Suppressor macrophage treated with lipopolysaccharide for 1 hour (primary cell): ENCODE results near the gene NOX3.
"Not testable (repeated sequence)": the region's sequence is repeated elsewhere in the genome, so short reads cannot be mapped to it uniquely, and the experiment has no call there.

Source experiments
- DNase-seq, 3 donors: peaks; one replicate each; pipeline ENCODE4 v3.0.0-alpha.2; 2020 to 2022

NOX3 gene, protein sequence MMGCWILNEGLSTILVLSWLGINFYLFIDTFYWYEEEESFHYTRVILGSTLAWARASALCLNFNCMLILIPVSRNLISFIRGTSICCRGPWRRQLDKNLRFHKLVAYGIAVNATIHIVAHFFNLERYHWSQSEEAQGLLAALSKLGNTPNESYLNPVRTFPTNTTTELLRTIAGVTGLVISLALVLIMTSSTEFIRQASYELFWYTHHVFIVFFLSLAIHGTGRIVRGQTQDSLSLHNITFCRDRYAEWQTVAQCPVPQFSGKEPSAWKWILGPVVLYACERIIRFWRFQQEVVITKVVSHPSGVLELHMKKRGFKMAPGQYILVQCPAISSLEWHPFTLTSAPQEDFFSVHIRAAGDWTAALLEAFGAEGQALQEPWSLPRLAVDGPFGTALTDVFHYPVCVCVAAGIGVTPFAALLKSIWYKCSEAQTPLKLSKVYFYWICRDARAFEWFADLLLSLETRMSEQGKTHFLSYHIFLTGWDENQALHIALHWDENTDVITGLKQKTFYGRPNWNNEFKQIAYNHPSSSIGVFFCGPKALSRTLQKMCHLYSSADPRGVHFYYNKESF

DNA sequence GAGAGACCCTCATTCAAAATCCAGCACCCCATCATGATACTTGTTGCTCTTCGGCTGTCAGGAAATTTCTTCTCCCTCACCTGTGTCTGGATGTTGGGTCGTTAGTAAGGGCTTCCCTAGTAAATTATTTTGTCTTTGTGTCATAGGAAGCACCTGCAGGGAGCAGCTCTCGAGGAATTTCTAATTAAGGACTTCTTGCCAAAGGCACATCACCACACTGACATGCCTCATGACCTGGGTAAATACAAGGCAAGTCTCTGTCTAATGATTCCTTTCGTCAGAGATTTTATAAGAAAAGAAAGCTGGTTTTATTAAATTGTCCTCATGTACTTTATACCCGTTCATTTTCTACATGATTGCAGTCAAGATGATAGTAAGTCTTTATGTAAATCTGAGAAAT, at the start of gene NOX3:
NOX3 (minus strand) TSS at position 74 of the 400 bp plus-strand sequence; CDS start at position 35, 39 bp downstream.
- no peak for DNase-seq

DNA sequence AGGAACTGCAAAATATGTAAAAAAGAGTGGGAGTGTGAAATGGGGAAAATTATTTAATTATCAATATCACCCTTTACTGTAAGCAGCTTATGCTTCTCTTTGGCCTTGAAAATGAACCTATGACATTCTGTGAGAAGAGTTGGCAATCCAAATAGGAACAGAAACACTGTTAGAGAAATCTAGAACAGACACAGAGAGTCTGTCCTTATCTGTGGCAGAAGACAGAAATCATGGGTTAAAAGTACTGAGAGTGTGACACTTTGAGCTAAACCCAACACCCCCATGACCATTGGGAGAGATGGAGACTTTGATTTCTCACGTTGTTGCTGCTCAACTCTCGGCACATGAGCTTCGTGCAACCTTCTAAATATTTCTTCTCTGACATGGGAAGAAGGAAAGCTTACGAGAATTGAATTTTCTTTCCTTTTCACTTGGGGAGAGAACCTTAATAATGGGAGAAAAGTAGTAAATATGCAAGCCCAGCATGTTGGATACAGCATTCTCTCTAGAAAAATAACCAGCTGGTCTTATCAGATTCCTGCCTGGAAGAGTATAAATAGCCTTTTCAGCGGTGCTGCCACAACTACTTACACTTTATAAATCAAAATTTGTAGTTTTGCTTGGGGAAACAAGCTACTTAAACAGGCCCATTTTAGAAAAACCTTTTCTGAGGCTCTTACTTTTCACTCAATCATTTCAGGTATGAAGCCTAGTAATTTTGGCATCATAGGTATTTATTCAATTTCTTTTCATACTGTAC, 49.4 kb upstream of the NOX3 start:
- DNase-seq = no peak

DNA sequence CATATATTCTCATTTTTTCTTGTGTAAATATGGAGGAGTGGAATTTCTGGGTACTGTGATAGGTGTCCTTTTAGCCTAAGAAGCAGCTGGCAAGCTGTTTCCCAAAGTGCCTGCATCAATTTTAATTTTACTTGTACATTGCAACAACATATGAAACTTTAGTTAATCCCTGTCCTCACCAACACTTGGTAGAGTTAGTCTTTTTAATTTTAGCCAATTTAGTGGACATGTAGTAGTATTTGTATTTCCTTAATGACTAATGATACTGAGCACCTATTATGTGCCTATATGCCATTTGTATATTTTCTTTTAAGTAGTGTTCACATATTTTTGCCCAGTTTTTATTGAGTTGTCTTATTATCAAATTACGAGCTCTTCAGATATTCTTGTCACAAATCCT, 46.8 kb upstream of the NOX3 start:
- no peak for DNase-seq

DNA sequence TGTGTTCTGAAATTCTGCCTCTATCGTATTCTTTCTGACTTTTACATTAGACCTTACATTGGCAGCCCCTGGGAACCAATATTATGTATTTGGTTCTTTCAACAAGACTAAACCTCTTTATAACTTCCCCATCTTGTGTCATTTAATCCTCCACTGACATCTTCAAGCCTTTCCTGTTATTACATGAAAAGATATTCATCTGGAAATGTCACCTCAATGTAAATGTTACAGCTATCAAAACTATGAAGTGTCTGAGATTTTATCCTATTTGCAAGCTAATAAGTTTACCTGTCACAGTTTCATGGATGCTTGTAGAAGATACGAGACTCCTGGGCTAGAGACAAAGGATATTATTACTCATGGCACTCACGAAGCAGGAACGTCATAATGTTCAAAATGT, 43.9 kb upstream of the NOX3 start:
- DNase-seq = no peak

DNA sequence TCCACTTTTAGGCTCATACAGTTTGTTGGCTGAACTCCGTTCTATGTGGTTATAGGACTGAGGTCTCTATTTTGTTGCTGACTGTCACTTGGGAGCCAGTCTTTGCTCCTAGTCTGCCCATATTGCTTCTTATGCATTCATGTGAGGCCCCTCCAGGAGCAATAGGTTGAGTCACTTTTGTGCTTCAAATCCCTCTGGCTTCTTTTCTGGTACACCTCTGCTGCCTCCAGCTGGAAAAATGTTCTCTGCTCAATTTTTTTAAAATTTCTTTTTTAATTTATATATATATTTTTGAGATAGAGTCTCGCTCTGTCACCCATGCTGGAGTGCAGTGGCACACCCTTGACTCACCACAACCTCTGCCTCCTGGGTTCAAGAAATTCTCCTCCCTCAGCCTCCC, 42.7 kb upstream of the NOX3 start:
- DNase-seq = no peak

DNA sequence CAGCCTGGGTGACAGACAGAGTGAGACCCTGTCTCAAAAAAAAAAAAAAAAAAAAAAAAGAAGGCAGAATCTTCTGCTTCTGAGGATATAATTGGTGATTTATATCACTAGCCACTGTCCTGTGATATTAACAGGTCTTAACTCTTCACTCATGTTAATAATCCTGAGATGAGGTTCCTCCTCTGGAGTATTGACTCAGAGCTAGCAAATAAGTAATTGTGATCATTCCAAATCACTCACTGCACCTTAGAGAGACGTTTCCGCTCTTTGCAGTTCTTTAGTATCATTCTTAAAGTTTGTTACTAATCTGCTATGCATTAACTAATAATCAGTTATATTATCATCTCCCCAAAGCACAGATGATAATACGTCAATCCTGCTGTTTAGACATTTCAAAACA, 41.6 kb upstream of the NOX3 start:
- no peak for DNase-seq

DNA sequence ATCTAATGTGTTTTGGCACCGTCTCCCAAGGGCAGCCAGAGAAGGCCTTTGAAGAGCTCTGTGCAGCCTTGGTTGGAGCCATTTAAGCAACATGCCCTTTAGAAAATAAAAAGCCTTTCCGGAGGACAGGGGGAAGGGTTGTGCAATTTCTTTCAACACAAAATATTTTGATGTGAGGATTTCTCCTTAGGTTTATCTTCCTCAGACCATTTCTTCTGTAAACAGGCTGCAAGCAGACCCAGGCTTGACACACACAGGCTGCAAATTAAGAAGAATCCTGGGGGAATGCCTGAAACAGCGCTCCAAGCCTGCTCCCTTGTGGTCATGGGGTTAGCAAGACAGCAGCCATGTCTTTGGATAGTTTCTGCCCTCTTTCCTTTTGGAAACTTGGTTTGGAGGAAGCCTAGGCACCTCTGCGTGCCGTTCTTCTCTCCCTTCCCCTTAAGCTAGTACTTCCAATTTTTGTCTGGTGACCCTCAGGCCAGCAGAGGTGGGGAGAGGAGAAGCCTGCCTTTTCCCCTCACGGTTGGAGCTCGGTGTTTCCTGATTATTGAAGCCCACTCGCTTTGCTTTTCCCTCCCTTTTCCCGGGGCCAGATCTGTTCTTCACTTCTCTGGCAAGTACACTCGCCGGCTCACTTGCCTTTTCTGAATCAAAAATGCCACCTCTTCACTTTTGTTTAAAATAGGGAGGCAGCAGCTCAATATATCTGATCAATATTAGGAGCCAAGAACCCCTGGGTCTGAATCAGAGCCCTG, 39.6 kb upstream of the NOX3 start:
- peak in 1 of 3 donors; percentile 3 for DNase-seq

DNA sequence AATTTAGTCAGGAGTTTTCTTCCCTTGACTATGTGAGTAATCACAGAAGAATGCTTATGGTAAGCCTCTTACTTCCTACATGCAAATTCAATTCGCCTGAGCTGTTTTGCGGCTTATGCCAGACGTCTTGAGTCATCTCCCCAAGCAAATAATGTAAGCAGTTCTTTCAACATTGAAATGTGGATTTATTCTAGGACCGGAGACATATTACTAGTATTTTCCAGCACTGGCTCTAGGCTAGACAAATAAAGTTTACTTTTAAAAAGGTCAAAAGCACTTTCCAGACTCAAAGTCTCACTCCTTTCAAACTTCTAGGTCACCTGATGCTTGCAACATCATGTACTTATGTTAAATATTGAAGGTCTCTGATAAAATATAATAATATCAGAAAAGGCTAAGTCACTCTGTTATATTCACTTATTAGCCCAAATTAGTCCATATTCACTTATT, 38.1 kb upstream of the NOX3 start:
- peak; percentile 24 to 47 (median 33) for DNase-seq

DNA sequence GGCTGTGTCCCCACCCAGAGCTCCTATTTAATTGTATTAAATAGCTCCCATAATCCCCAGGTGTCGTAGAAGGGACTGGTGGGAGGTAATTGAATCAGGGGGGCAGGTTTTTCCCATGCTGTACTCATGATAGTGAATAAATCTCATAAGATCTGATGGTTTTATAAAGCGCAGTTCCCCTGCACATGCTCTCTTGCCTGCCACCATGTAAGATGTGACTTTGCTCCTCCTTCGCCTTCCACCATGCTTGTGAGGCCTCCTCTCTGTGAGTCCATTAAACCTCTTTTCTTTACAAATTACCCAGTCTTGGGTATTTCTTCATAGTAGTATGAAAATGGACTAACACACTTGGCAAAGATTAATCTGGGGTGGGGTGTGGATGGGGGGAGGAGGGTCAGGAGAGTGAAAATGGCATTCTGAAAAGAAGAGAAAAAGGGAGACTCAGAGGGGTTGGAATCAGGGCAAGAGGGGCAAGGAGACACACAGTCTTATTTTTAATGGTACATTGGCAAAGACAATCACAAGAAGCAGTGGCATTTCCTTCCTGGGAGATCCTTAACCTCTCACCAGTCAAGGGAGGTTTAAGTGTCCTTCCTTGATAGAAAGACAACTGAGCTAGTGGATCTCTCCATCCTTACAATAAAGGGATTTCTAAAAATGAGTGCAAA, 37.5 kb upstream of the NOX3 start:
- DNase-seq = no peak

DNA sequence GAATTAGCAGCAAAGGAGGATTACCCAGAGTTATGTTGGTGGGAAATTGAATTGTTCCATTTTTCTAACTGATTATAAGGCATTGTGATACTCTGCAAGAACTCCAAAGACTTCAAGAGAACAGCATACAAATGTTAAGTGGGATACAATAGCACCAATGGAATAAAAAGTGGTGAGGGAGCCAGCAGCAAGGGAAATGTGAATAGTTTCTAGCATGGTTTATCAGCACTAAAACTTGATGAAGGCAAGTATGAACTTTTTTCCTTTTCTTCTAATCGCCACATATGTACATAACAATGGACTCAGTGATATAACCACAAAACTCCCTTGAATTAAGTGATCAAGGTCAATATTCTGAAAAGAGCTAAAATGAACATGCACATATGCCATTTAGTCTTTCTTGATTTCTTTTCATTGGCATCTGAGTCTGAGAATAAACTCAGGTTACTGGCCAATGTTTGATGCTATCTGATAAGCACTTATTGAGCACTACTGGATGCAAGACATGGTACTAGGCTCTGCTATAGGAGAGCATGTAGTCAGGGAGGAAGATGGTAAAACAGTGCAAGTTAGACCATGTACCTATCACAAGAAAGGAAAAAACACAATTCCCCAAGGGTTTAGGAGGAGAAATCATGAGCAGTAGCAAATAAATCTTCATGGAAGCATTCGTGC, 36.6 kb upstream of the NOX3 start:
- no peak for DNase-seq

DNA sequence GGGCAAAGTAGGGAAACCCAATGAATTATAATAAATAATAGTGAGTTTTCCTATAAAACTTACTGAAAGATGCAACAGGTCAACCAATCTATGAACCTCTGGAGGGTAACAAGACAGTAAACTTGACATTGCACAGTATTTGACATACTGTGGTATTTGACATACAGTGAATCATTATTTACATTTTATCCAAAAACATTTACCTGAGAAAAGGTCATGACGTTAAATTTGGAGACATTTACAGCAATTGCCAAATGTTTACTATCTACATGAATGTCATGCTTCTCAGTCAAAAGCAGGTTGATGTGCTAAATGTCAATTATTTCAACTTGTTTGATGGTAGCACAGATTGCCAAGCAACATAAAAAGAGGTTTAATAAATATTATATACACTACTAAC, 35.8 kb upstream of the NOX3 start:
- no peak for DNase-seq

DNA sequence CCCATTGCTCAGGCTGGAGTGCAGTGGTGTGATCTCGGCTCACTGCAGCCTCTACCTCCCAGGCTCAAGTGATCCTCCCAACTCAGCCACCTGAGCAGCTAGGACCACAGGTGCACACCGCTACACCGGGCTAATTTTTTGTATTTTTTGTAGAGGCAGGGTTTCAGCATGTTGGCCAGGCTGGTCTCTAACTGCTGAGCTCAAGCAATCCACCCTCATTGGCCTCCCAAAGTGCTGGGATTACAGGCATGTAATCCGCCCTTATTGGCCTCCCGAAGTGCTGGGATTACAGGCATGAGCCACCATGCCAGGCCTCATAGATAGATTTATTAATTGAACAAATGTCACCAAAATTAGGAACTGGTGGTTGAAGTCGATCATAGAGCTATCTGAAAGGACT, 32.6 kb upstream of the NOX3 start:
- DNase-seq = not testable (repeated sequence)

DNA sequence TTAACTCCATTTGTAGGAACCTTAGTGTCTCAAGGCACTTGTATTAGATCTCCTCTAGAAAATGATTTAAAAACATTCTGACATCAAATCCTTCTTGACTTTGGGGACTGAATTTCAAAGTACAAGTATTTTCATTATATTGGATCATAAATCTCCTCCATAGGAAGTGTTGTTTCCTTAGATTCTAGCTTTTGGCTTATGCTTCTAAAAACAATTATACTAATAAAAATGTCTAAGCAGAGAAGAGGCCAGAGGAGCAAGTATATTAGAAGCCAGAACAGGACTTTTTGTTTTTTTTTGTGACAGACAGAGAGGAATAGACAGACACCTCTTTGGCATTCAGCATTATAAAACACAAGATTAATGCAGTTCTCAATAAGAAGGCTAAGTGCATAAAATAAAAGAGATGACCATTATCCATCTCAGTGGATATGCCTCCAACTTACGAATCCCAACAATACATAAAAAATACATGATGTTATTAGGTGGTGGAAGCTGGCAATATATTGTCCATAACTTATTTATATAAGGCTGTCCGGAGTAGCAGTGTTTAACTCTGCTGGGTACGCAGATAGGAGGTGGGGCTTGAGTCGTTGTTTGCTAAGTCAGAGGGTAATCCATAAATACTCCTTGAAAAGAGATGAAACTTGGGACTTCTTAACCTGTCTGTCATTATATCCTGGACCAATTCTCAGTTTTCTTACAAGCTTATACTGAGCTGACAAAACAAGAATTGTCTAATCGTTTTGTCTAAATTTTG, 31.9 kb upstream of the NOX3 start:
- no peak for DNase-seq

DNA sequence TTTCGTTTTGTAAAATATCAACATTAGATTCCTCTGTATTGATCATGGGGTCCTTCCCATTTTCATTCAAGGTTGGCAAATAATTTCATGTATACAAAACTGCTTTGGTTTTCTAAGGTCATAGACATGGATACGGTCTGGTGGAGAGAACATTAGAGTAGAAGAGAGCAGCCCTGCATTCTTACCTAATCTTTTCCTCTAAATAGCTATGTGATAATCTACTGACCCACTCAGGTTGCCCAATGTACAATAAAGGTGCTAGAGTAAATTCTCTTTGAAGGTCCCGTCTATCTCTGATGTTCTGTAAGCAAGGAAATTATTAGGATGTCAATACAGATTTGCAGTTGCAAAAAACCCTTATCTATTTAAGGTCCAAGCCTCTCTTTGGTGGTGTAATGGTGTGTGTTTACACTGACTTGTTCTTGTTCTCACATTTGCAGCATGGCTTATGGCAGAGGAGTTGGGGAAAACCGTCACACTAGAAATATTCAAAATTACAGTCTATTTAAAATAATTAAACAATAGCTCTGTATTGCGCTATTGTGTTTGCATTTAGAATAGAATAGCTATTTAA, 31.2 kb upstream of the NOX3 start:
- DNase-seq = no peak

DNA sequence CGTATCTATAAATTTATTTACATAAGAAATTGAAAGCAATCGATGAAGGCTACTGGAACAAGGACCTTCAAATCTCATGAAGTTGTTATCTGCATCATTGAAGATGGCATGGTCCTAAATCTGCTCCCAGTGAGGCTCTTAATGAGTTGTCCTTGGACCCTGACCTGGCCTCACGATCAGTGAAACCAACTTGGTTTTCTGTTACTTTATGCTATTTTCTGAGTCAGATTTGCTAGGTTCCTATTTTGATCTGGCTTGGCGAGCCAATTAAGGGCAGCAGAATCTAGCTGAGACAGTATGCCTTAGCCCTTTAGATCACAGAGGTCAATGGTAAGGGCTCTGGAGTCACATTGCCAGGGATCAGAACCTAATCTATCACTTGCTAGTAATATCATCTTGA, 30.1 kb upstream of the NOX3 start:
- no peak for DNase-seq

DNA sequence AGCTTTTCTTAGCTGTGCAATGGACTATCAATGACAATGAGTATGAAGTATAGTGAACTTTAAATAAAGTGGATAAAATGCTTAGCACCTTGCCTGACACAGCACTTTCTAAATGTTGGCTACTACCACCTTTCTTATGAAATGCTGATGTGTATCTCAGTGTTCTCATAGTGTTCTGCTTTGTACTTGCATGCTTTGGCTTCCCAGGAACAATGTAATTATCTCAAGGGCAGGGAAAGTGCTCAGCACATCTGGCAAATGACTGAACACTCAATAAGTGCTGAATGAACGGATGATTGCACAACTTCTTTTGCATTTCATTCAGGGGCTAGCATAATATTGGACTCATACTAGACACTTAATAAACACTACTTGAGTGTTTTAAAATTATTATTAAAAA, 28.2 kb upstream of the NOX3 start:
- DNase-seq = no peak

DNA sequence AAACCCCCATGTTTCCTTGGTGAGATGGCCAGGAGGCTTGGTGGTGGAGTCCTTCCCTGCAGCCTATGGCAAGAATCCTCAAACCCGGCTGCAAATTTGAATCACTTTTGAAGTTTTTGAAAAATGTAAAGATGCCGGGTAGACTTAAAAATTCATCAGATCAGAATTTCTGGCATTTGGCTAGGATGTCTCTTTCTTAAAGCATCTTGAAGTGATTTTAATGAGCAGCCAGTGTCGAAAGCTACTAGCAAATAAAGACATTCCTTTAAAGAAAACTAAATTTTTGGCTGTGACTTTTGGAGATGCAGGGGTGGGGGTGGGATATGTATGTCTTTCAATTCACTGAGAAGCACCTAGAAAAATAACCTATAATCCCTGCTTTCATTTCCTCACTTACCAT, 25.6 kb upstream of the NOX3 start:
- no peak for DNase-seq

DNA sequence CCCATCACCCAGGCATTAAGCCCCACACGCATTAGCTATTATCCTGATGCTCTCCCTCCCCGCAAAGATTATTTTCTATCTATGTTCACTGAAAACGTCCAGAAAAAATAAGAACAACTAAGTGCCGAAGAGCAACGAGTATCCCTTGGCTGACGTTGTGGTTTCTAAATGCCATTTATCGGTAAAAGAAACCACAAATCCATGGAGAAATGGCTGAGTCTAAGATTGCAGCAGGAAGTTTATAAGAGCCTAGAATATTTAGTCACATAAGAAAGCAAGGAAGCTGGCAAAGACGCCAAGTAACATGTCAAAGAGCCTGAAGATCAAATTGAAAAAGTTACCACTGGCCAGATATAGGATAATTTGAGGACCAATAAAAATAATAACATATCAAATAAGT, 18.1 kb upstream of the NOX3 start:
- DNase-seq = no peak

DNA sequence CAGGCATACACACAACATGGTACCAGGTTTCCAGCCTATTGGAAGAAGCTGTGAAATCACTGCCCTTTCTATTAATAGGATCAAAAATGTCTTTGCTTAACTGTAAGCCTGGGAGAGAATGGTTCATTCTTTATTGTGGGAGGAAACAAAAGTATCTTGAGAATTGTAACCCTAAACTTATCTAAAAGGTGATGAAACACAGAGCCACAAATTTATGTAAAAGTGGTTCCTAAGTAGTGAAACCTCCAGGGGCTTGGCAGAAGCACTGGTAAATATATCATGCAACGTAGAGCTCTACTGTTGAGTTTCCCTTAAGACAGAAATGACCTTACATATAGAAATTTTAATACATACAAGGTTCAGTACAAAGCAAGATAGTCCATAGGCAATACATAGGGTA, 17.2 kb upstream of the NOX3 start:
- no peak for DNase-seq

DNA sequence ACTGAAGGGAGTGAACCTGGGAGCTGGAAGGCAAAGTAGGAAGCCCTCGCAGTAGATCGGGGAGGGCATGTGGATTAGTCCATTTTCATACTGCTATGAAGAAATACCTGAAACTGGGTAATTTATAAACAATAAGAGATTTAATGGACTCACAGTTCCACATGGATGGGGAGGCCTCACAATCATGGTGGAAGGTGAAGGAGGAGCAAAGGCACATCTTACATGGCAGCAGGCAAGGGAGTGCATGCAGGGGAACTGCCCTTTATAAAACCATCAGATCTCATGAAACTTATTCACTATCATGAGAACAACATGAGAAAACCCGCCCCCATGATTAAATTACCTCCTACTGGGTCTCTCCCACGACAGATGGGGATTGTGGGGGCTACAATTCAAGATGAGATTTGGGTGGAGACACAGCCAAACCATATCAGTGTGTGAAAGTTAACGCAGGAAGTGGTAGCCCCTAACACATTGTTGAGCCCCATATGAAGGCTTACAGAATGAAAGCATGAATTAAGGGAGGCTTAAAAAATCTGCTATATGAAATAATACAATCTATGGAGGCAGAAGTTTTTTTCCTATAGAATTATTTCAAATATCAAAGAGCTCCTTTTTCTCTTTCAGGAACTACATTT, 15.5 kb upstream of the NOX3 start:
- DNase-seq = not testable (repeated sequence)
